GM19023 (cell line): Measurements from ENCODE around the gene SRRD.

Experiments
- ATAC-seq: cut with Tn5 transposase; IDR thresholded peaks from one replicate; pipeline ENCODE4 v1.9.1; 2021; ENCODE audit warnings: mild to moderate bottlenecking, moderate library complexity; ENCODE audit not compliant: unreplicated experiment

The SRRD gene

GRCh38 chr22:26452236-26453016, 31.3 kb upstream of the SRRD start:
- ATAC-seq, result no peak

GRCh38 chr22:26453216-26453615, 30.5 kb upstream of the SRRD start:
- ATAC-seq, result no peak

DNA sequence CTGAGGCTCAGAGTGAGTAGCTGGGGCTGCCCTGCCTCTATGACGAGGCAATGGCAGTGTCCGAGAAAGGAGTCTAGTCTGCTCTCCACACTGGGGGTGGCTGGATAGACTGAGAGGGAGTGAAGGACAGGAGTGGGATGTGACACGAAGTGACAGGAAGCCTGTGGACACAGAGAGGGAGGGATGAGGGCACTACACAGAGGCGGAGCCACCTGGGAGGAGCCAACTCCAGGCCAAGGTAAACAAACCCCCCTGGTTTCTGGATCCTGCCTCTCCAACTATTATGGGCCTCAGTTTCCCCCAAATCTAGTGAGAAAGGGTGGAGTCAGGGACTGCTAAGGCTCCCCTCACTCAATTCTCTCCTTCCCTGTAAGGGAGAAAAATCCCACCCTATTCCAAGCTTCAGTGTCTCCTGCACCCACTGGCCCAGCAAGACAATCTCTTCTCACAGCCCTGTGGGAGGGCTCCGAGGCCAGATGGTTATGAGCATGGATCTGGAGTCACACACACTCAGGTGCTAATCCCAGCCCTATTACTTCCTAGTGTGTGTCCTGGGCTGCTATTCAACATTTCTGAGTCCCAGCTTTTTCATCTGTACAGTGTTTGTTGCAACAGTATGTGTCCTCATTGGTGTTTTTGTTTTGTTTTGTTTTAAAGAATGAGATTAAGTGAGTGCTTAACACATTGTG, 29.7 kb upstream of the SRRD start:
- ATAC-seq, result no peak

DNA sequence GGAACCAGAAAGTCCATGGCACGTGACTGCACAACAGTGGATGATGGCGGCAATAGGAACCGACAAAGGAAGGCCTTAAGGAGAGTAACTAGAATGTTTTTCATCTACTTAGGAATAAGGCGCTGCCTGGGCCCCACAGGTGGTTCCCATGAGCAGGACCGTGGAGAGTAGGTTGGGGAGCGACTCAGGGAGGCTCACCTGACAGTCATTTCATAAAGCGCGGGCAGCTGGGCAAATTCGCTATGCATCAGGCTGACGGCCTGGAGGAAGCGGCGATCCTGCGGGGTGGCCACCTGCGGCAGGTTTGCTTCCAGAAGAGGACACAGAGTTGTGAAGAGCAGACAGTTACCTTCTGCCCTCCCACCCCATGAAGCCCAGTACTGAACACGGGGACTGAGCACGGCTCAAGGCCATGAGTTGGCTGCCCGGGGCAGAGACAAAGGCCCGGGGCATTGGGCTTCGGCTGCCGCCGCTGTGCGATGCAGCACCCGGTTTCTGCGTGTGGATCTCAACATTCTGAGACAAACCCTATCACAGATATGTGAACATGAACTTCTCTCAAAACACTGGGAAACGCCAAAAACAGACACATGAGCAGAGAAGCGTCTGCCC, 25.9 kb upstream of the SRRD start:
- no peak for ATAC-seq

DNA sequence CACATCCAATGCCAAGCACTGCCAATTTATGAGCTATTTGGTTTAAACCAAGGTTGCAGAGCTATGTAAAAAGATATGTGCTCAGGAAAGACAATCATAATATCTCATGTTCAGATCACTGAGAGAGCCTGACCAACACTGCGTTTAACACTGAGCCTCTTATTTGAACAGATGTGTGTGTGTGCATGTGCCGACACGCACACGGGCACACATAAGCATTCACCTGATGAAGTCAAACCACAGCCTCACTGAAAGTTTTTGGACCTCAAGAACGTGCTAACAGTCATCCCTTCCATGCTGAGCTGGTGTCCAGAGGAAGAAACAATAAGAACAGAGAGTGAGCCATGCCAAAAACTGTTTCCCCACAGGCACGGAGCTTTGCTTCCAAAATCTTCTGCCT, 23.5 kb upstream of the SRRD start:
- no peak for ATAC-seq

DNA sequence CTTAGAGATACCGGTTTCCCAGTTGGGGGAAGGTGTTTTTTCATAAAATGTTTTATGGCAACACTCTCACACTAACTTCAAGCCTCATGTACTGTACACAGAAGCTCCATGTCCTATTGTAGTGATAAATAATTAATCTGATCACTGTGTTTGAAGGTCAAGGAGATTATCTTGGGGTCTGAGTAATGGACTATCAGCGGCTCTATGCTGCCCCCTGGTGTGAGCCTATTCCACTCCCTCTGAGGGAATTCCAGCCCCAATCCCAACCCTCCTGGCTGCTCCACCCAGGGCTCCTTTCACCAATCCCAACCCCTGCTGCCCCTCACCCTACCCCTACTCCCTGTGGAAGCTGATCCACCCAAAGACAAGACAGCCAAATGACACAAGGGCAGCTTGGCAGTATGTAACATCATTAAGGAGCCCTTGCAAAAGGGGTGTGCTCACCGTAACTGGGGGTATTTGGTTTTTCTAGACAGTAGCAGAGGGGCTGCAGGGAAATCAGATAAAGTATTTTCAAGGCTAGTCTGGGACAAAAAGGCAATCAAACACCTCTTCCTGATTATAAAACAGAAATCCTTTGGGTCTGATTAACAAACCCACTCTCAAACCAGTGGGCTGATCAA, 22.4 kb upstream of the SRRD start:
- no peak for ATAC-seq

DNA sequence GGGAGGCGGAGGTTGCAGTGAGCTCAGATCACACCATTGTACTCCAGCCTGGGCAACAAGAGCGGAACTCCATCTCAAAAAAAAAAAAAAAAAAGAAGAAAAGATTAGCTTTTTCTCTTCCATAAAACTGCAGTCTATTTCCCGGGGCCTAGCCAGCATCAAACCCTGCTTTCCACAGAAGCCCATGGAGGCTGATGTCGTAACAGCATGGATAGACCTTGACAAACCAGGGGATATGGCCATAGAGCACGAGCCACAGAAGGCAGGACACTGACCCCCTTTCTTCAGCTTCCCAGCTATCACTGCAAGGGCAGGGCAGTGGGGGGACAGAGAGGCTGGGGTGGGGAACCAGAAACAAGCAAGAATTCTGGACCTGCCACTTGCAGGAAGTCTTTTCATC, 21.6 kb upstream of the SRRD start:
- no peak for ATAC-seq

DNA sequence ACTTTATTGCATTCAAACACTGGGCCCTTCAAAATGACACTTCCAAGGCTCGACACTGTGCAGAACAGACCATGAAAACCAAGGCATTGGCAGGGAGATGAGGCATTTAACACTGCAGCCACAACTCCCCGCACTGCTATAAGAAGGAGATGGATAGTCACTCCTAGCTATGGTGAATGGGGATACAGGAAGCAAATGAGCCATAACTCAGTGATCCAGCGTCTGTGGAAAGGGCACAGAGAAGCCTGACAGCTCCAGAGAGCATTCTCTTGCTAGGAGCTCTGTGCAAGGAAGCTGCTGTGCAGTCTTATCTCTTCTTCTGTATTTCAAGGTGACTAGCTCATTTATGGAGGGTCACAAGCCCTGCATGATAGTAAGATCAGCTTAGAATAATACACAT, 21.0 kb upstream of the SRRD start:
- no peak for ATAC-seq

DNA sequence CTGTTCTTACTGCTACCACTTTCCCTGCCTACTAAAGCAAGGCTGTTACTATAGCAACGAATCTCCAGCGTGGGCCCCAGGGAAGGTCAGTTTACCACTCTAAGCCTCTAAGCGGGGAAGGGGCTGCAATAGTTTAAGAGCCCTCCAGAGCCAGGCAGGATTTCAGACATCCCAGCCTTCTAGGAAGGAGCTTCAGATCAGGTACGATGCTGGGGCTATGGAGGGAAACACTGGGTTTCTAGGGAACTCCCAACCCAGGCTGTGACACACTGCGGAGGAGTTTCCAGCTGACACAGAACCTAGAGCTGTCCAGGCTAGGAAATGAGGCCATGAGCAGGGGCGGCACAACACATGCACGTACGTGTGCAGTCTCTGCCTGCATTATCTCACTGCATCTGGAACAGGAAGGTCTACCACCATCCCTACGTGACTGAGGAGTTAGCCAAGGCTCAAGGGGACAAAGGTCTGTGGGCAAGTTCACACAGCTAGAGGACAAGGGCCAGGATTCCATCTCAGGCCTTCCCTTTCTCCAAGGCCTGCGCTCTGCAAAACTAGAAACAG, 20.5 kb upstream of the SRRD start:
- no peak for ATAC-seq

DNA sequence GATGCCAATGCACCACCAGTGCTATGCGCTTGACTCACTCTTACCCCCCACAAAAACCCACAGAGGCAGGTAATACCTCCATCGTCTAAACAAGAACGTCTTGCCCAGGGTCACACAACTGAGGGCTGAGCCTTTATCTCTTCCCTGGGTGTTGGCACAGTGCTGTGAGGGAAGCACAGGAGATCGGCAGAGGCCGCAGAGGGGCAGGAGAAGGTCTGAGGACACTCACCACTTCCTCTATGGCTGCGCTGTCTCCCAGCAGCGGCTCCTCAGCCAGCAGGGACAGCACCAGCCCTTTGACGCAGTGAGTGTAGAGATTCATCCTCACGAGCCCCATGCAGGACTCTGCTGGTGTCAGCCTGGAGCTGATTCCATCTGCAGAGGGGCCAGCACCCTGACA, 20.0 kb upstream of the SRRD start:
- ATAC-seq, result no peak

GRCh38 chr22:26464312-26464711, 19.4 kb upstream of the SRRD start:
- ATAC-seq, result no peak

GRCh38 chr22:26466196-26466595, 17.5 kb upstream of the SRRD start:
- no peak for ATAC-seq

DNA sequence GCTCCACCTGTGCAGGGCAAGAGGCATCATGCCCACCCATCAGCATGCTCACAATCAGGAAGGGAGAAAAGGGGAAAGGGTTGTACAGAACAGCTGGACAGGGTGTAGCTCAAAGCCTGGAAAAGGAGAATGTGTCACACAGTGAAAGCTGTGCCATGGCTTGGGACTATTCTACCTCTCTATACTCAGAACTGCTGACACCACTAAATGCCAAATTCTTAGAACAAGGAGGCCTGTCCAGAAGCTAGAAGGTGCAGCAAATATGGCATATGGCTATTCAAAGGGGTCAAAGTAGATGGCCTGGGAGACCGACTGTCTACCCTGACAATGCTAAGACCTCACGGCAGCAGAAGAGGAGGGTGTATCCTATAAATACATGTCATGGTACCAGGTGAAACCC, 12.9 kb upstream of the SRRD start:
- no peak for ATAC-seq

GRCh38 chr22:26471522-26471921, 12.2 kb upstream of the SRRD start:
- ATAC-seq, result no peak

DNA sequence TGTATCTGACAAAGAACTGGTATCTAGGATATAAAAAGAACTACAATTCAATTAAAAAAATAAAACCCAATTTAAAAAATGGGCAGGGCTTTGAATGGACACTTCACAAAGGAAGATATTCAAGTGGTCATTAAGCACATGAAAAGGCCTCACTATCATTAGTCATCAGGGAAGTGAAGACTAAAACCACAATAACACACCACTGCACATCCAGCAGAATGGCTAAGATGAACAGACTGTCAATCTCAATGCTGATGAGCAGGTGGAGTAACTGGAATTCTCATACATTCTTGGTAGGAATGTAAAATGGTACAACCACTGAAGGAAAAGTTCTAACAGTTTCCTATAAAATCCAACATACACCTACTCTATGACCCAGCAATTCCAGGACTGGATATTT, 9.0 kb upstream of the SRRD start:
- no peak for ATAC-seq

- no peak for ATAC-seq
These were observed 6.9 kb upstream of the SRRD start for GRCh38 chr22:26476705-26477340.

- ATAC-seq, result no peak
These were observed 6.3 kb upstream of the SRRD start for GRCh38 chr22:26477341-26477731.

- ATAC-seq, result no peak
These were observed 4.5 kb upstream of the SRRD start for GRCh38 chr22:26479043-26479791.

GRCh38 chr22:26479792-26480610, 3.7 kb upstream of the SRRD start:
- no peak for ATAC-seq

DNA sequence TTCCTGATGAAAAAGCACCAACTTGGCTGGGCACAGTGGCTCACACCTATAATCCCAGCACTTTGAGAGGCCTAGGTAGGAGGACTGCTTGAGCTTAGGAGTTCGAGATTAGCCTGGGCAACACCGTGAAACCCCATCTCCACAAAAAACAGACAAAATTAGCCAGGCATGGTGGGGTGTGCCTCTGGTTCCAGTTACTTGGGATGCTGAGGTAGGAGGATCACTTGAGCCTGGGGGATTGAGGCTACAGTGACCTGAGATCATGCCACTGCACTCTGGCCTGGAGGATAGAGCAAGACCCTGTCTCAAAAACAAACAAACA, 3.1 kb upstream of the SRRD start:
- ATAC-seq, result no peak
